ENCODE data around the gene MAPK13.
"Not testable (repeated sequence)": the region's sequence is repeated elsewhere in the genome, so short reads cannot be mapped to it uniquely, and the experiment has no call there.

The MAPK13 gene

GRCh38 chr6:36129941-36130666 lies at the start of gene MAPK13:
Gene MAPK13, plus strand, starts transcription at chr6:36130513. Its CDS starts 70 bp downstream, at chr6:36130583.
- DNase-seq (ENCODE audit: low read depth): no peak

GRCh38 chr6:36082318-36082717 lies 48.0 kb upstream of the MAPK13 start:
- no peak for DNase-seq (ENCODE audit: low read depth)

GRCh38 chr6:36083446-36083845 lies 46.9 kb upstream of the MAPK13 start:
- no peak for DNase-seq (ENCODE audit: low read depth)

GRCh38 chr6:36088204-36088603 lies 42.1 kb upstream of the MAPK13 start:
- DNase-seq (ENCODE audit: low read depth): not testable (repeated sequence)

GRCh38 chr6:36089048-36089447 lies 41.3 kb upstream of the MAPK13 start:
- no peak for DNase-seq (ENCODE audit: low read depth)

GRCh38 chr6:36094238-36094637 lies 36.1 kb upstream of the MAPK13 start:
- DNase-seq (ENCODE audit: low read depth): no peak

- peak; percentile 61 for DNase-seq (ENCODE audit: low read depth)
Measured at GRCh38 chr6:36094753-36095496, 35.4 kb upstream of the MAPK13 start.

GRCh38 chr6:36095497-36096391 lies 34.6 kb upstream of the MAPK13 start:
- no peak for DNase-seq (ENCODE audit: low read depth)

- DNase-seq (ENCODE audit: low read depth): no peak
Measured at GRCh38 chr6:36098253-36098919, 31.9 kb upstream of the MAPK13 start.

GRCh38 chr6:36098920-36099647 lies 31.2 kb upstream of the MAPK13 start:
- DNase-seq (ENCODE audit: low read depth): no peak

- DNase-seq (ENCODE audit: low read depth): no peak
Measured at GRCh38 chr6:36099869-36100483, 30.3 kb upstream of the MAPK13 start.

GRCh38 chr6:36101691-36102090 lies 28.6 kb upstream of the MAPK13 start:
- no peak for DNase-seq (ENCODE audit: low read depth)

- no peak for DNase-seq (ENCODE audit: low read depth)
Measured at GRCh38 chr6:36102853-36103252, 27.5 kb upstream of the MAPK13 start.

GRCh38 chr6:36104836-36105235 lies 25.5 kb upstream of the MAPK13 start:
- peak; percentile 22 for DNase-seq (ENCODE audit: low read depth)

- no peak for DNase-seq (ENCODE audit: low read depth)
Measured at GRCh38 chr6:36109092-36109491, 21.2 kb upstream of the MAPK13 start.

- no peak for DNase-seq (ENCODE audit: low read depth)
Measured at GRCh38 chr6:36110050-36110449, 20.3 kb upstream of the MAPK13 start.

GRCh38 chr6:36110863-36111262 lies 19.4 kb upstream of the MAPK13 start:
- no peak for DNase-seq (ENCODE audit: low read depth)

- DNase-seq (ENCODE audit: low read depth): no peak
Measured at GRCh38 chr6:36111526-36111925, 18.8 kb upstream of the MAPK13 start.

GRCh38 chr6:36113049-36113448 lies 17.3 kb upstream of the MAPK13 start:
- DNase-seq (ENCODE audit: low read depth): no peak

- no peak for DNase-seq (ENCODE audit: low read depth)
Measured at GRCh38 chr6:36113703-36114102, 16.6 kb upstream of the MAPK13 start.
